GM12878 (cell line): ENCODE results near the gene FOXJ3.

Experiments used
- ELK1 ChIP-seq: IDR thresholded peaks from 2 replicates; pipeline ENCODE4 v1.6.1; 2012; ENCODE audit warnings: low read depth, low read length, improper control_type of control experiment
- HDAC6 ChIP-seq: fragments of 200-600 bp; sonication (generic); IDR thresholded peaks from one replicate; pipeline ENCODE4 v1.8.0; 2017; ENCODE audit warnings: antibody characterized with exemption; ENCODE audit not compliant: unreplicated experiment
- NFIC ChIP-seq: IDR thresholded peaks from 2 replicates; pipeline ENCODE4 v1.6.1; 2012; ENCODE audit warnings: low read depth, mild to moderate bottlenecking, inconsistent platforms, low read length, moderate library complexity
- TF ChIP-seq, protein P1 (sequence below), 3 experiments: IDR thresholded peaks in 2 of 3; conservative IDR thresholded peaks in 1 of 3; 2 replicates each; pipeline ENCODE4 v1.5.1; 2011; ENCODE audit warnings: low read depth in 3 of 3, low read length in 3 of 3, mild to moderate bottlenecking in 3 of 3, control low read depth in 2 of 3, moderate library complexity in 2 of 3, inconsistent platforms in 1 of 3, mixed read lengths in 1 of 3; ENCODE audit not compliant: control insufficient read depth in 2 of 3, insufficient read depth in 1 of 3; ENCODE audit errors: extremely low read depth in 1 of 3

DNA sequence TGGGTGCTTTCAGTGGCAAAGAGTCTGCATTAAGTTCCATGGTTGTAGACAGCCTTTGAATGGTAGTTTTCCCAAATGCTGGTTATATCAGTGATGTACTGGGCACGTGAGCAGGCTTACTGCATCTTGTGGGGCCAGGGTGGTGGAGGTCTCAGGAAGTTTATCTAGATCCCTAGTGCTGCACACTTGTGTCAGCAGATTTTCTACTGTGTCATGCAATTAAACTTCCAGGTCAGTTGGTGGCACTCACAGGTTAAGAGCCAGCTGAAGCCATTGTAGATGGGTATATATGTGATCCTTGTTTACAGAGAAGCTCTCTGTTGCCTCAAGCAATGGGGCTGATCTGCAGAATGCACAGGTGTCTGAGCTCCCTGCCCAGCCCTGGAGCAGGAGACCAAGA, 33.0 kb downstream of the FOXJ3 start:
- TF ChIP-seq ELK1 = no peak
- TF ChIP-seq NFIC = no peak
- TF ChIP-seq, protein P1, sequence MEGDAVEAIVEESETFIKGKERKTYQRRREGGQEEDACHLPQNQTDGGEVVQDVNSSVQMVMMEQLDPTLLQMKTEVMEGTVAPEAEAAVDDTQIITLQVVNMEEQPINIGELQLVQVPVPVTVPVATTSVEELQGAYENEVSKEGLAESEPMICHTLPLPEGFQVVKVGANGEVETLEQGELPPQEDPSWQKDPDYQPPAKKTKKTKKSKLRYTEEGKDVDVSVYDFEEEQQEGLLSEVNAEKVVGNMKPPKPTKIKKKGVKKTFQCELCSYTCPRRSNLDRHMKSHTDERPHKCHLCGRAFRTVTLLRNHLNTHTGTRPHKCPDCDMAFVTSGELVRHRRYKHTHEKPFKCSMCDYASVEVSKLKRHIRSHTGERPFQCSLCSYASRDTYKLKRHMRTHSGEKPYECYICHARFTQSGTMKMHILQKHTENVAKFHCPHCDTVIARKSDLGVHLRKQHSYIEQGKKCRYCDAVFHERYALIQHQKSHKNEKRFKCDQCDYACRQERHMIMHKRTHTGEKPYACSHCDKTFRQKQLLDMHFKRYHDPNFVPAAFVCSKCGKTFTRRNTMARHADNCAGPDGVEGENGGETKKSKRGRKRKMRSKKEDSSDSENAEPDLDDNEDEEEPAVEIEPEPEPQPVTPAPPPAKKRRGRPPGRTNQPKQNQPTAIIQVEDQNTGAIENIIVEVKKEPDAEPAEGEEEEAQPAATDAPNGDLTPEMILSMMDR (IDR thresholded peaks at IDR 0.05 in 2 of 3, conservative IDR thresholded peaks at IDR 0.05 in 1 of 3; ENCODE audit: control insufficient read depth in 2 of 3, extremely low read depth in 1 of 3, insufficient read depth in 1 of 3, low read depth in 3 of 3, low read length in 3 of 3) = no peak
- no peak for TF ChIP-seq HDAC6
